NCI-H1694 (cell line): ENCODE data around the gene LYZL2.
"Not testable (repeated sequence)": the region's sequence is repeated elsewhere in the genome, so short reads cannot be mapped to it uniquely, and the experiment has no call there.

ENCODE experiments used
- DNase-seq: peaks from one replicate; lab custom pipeline; 2025; lab: John Stamatoyannopoulos, UW

Gene LYZL2

GRCh38 chr10:30594077-30594476 lies 35.5 kb downstream of the LYZL2 start:
- no peak for DNase-seq

- not testable (repeated sequence) for DNase-seq
Observed at GRCh38 chr10:30592770-30593169, 36.8 kb downstream of the LYZL2 start.

GRCh38 chr10:30591249-30591670 lies 38.3 kb downstream of the LYZL2 start:
- DNase-seq: peak; percentile 7

GRCh38 chr10:30589441-30589840 lies 40.1 kb downstream of the LYZL2 start:
- no peak for DNase-seq

GRCh38 chr10:30587522-30588031 lies 42.0 kb downstream of the LYZL2 start:
- no peak for DNase-seq

GRCh38 chr10:30586828-30587227 lies 42.7 kb downstream of the LYZL2 start:
- no peak for DNase-seq

- no peak for DNase-seq
Observed at GRCh38 chr10:30583778-30584415, 45.7 kb downstream of the LYZL2 start.

- DNase-seq: no peak
Observed at GRCh38 chr10:30581779-30582380, 47.7 kb downstream of the LYZL2 start.

- DNase-seq: no peak
Observed at GRCh38 chr10:30580676-30581075, 48.9 kb downstream of the LYZL2 start.

- DNase-seq: no peak
Observed at GRCh38 chr10:30580241-30580640, 49.3 kb downstream of the LYZL2 start.

GRCh38 chr10:30579574-30579973 lies 50.0 kb downstream of the LYZL2 start:
- no peak for DNase-seq

GRCh38 chr10:30577048-30577447 lies 52.5 kb downstream of the LYZL2 start:
- no peak for DNase-seq

GRCh38 chr10:30576641-30577040 lies 52.9 kb downstream of the LYZL2 start:
- DNase-seq: no peak

- no peak for DNase-seq
Observed at GRCh38 chr10:30574432-30574796, 55.1 kb downstream of the LYZL2 start.

GRCh38 chr10:30573721-30574431 lies 55.7 kb downstream of the LYZL2 start:
- no peak for DNase-seq

- DNase-seq: no peak
Observed at GRCh38 chr10:30565449-30565848, 64.1 kb downstream of the LYZL2 start.

GRCh38 chr10:30562787-30563186 lies 66.8 kb downstream of the LYZL2 start:
- no peak for DNase-seq
